ENCODE results near the gene PTGER1.

GRCh38 chr19:14434543-14435319 lies 40.4 kb downstream of the PTGER1 start:
- TF ChIP-seq, protein P1, sequence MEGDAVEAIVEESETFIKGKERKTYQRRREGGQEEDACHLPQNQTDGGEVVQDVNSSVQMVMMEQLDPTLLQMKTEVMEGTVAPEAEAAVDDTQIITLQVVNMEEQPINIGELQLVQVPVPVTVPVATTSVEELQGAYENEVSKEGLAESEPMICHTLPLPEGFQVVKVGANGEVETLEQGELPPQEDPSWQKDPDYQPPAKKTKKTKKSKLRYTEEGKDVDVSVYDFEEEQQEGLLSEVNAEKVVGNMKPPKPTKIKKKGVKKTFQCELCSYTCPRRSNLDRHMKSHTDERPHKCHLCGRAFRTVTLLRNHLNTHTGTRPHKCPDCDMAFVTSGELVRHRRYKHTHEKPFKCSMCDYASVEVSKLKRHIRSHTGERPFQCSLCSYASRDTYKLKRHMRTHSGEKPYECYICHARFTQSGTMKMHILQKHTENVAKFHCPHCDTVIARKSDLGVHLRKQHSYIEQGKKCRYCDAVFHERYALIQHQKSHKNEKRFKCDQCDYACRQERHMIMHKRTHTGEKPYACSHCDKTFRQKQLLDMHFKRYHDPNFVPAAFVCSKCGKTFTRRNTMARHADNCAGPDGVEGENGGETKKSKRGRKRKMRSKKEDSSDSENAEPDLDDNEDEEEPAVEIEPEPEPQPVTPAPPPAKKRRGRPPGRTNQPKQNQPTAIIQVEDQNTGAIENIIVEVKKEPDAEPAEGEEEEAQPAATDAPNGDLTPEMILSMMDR (IDR thresholded peaks at IDR 0.05): no peak
- no peak for TF ChIP-seq ZFX (IDR thresholded peaks at IDR 0.05; ENCODE audit: borderline replicate concordance)
